Renal pelvis (tissue), 4 donors: ENCODE measurements around the gene CCDC71L. TPM values are rescaled to one million over a fixed set of nuclear protein-coding genes. Genes with fewer than 3 reads are reported as not detected.

Source experiments
- DNase-seq: peaks from one replicate; pipeline ENCODE4 v3.0.0-alpha.2; 2013
- polyA plus RNA-seq, 3 donors: library from polyadenylated mRNA; unstranded; fragments of 120-200 nt; gene quantifications; one replicate each; pipeline ENCODE4 v1.2.1, GENCODE V29; 2013; ENCODE audit not compliant: insufficient read length in 3 of 3

CCDC71L gene
- polyA plus RNA-seq, 3 donors = 7.5 to 8.7 (median 8.6) TPM

- DNase-seq = no peak
Observed at GRCh38 chr7:106666353-106666752, 5.4 kb upstream of the CCDC71L start.

- DNase-seq = no peak
Observed at GRCh38 chr7:106664343-106664742, 3.4 kb upstream of the CCDC71L start.

GRCh38 chr7:106659963-106660861 is 746 bp downstream of the CCDC71L start:
- DNase-seq = peak; percentile 62

GRCh38 chr7:106659166-106659962 is 1.6 kb downstream of the CCDC71L start:
- DNase-seq = no peak

GRCh38 chr7:106658316-106659165 is 2.4 kb downstream of the CCDC71L start:
- DNase-seq = no peak

GRCh38 chr7:106657085-106657991 is 3.6 kb downstream of the CCDC71L start:
- DNase-seq = no peak

- no peak for DNase-seq
Observed at GRCh38 chr7:106655703-106656498, 5.1 kb downstream of the CCDC71L start.

- DNase-seq = no peak
Observed at GRCh38 chr7:106653488-106653887, 7.5 kb downstream of the CCDC71L start.

GRCh38 chr7:106652909-106653308 is 8.0 kb downstream of the CCDC71L start:
- no peak for DNase-seq

- DNase-seq = no peak
Observed at GRCh38 chr7:106652092-106652491, 8.9 kb downstream of the CCDC71L start.

GRCh38 chr7:106646256-106646655 is 14.7 kb downstream of the CCDC71L start:
- DNase-seq = no peak

GRCh38 chr7:106644999-106645398 is 16.0 kb downstream of the CCDC71L start:
- no peak for DNase-seq

GRCh38 chr7:106643216-106644000 is 17.6 kb downstream of the CCDC71L start:
- no peak for DNase-seq

- no peak for DNase-seq
Observed at GRCh38 chr7:106641416-106641815, 19.5 kb downstream of the CCDC71L start.

- DNase-seq = no peak
Observed at GRCh38 chr7:106640368-106641141, 20.4 kb downstream of the CCDC71L start.

GRCh38 chr7:106639476-106640334 is 21.3 kb downstream of the CCDC71L start:
- DNase-seq = no peak

- DNase-seq = no peak
Observed at GRCh38 chr7:106635411-106635810, 25.5 kb downstream of the CCDC71L start.
